Measurements from ENCODE around the gene AFMID.

AFMID gene

DNA sequence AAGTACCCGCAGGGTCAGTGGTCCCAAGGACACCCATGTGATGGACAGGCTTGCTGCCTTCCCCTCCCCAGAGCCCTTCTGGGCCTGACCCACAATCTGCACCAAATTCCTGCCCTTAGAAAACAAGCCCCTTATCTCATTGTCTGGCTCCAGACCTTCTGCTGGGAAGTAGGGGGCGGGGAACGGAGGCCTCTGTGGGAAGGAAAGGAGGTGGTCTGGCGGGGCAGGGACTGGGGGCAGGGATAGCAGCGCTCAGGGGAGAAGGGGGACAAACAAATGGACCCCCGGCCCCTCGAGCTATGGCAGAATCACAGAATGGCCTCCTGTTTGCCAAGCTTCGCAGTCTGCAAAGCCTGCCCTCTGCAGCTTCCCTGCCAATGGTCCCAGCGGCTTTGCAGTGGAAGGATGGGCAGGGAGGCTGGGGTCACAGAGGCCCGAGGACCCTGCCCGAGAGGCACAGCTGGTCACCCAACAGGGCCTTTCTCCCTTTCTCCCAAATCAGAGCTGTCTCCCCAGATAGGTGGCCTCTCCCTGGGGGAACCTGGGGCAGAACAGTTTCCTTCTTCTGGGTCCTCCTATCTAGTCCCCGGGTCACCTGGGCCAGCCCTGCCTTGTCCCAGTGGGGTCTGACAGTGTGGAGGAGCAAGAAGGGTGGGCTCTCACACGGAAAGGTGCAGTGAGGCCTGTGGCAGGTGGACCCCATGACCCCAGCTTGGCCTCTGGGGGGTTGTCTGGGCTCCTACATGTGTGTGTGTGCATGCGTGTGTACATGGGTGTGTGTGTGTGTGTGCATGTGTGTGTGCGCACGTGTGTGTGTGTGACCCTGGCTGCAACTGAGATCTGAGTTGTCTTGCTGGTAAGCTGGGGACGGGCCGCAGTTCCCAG, 69.8 kb downstream of the AFMID start:
- no peak for DNase-seq

All from CD4-positive, alpha-beta T cell treated with Interleukin-12 subunit alpha and Interleukin-12 subunit beta, for 1 hour (primary cell).